HEK293T (cell line): Measurements from ENCODE around the gene PRPSAP1.
A peak's percentile ranks its signal among the peaks of the same experiment; 100 is the strongest.

Source experiments
- ARNT ChIP-seq: fragments of 450-650 bp; IDR thresholded peaks from 2 replicates; pipeline ENCODE4 v1.6.1; 2017; ENCODE audit warnings: mild to moderate bottlenecking
- BHLHE40 ChIP-seq: fragments of 450-650 bp; IDR thresholded peaks from 2 replicates; pipeline ENCODE4 v1.6.1; 2016; ENCODE audit warnings: mild to moderate bottlenecking, moderate library complexity, borderline replicate concordance
- ELF4 ChIP-seq: fragments of 450-650 bp; IDR thresholded peaks from 2 replicates; pipeline ENCODE4 v1.6.1; 2017; ENCODE audit warnings: antibody characterized with exemption
- FOXA1 ChIP-seq: fragments of 450-650 bp; IDR thresholded peaks from 2 replicates; pipeline ENCODE4 v1.6.1; 2016; ENCODE audit warnings: mild to moderate bottlenecking
- FOXM1 ChIP-seq: fragments of 450-650 bp; IDR thresholded peaks from 2 replicates; pipeline ENCODE4 v1.6.1; 2017; ENCODE audit warnings: mild to moderate bottlenecking, borderline replicate concordance
- HDGF ChIP-seq: fragments of 450-650 bp; IDR thresholded peaks from 2 replicates; pipeline ENCODE4 v1.6.1; 2017; ENCODE audit warnings: antibody characterized with exemption, borderline replicate concordance
- L3MBTL2 ChIP-seq: fragments of 450-650 bp; conservative IDR thresholded peaks from 2 replicates; pipeline ENCODE4 v1.6.1; 2016; ENCODE audit warnings: mild to moderate bottlenecking
- LEF1 ChIP-seq: fragments of 450-650 bp; IDR thresholded peaks from 2 replicates; pipeline ENCODE4 v1.6.1; 2017; ENCODE audit warnings: mild to moderate bottlenecking, borderline replicate concordance
- SP1 ChIP-seq: fragments of 450-650 bp; IDR thresholded peaks from 2 replicates; pipeline ENCODE4 v1.6.1; 2017
- TARDBP ChIP-seq: fragments of 450-650 bp; IDR thresholded peaks from 2 replicates; pipeline ENCODE4 v1.6.1; 2016
- ZNF384 ChIP-seq: fragments of 450-650 bp; IDR thresholded peaks from 2 replicates; pipeline ENCODE4 v1.6.1; 2016
- TF ChIP-seq, protein P1 (sequence below): fragments of 450-650 bp; IDR thresholded peaks from 2 replicates; pipeline ENCODE4 v1.6.1; 2016

DNA sequence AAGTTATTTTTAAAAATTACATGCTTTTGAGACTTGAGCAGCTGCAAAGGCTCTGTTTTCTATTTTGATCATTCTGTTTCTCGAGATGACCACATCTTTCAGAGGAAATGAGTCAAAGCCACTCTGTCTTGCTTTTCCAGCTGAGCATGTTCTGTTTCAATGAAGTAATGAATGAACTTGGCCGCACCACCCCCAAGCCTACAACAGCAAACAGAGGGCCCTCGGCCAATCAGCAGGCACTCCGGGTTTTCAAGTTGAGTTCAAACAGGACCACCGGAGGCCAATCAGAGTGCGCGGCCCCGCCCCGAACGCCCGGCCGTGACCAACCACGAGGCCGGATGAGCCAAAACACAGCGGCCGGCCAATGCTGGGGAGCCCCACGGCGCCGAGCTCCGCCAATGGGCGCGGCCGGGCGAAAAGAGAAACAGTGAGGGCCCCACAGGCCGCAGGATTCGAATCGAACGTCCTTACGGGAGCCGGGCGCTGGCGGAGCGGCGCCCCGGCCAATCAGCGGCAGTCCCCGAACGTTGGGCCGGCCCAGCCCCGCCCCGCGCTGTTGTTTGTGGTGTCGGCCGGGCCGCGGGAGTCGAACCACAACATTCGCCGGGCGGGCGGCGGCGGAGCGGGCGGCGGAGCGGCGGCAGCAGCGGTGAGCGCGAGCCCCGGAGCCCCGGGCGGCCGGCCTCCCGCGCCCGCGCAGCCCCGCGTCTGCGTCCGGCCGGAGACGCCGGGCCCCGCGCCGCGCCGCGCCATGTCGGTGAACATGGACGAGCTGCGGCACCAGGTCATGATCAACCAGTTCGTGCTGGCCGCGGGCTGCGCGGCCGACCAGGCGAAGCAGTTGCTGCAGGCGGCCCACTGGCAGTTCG is 88.7 kb downstream of the PRPSAP1 start, which contains the start of gene UBALD2:
- TF ChIP-seq L3MBTL2 = no peak
- TF ChIP-seq ARNT = 0 out of 2 replicates have a peak, but pooled peaks have one; percentile 33
- no peak for TF ChIP-seq BHLHE40
- TF ChIP-seq SP1 = no peak
- TF ChIP-seq FOXM1 = peak; percentile 99
- no peak for TF ChIP-seq TARDBP
- TF ChIP-seq ZNF384 = no peak
- TF ChIP-seq, protein P1, sequence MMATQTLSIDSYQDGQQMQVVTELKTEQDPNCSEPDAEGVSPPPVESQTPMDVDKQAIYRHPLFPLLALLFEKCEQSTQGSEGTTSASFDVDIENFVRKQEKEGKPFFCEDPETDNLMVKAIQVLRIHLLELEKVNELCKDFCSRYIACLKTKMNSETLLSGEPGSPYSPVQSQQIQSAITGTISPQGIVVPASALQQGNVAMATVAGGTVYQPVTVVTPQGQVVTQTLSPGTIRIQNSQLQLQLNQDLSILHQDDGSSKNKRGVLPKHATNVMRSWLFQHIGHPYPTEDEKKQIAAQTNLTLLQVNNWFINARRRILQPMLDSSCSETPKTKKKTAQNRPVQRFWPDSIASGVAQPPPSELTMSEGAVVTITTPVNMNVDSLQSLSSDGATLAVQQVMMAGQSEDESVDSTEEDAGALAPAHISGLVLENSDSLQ = peak; percentile 34; the same call in 1 of the 2 replicates
- TF ChIP-seq HDGF = 0 out of 2 replicates have a peak, but pooled peaks have one; percentile 79
- TF ChIP-seq FOXA1 = no peak
- no peak; the same call in 1 of the 2 replicates for TF ChIP-seq ELF4
- peak; percentile 90; the same call in 1 of the 2 replicates for TF ChIP-seq LEF1
